H1 (cell line): ENCODE measurements around the gene LSM7. TPM values are rescaled to one million over a fixed set of nuclear protein-coding genes. Genes with fewer than 3 reads are reported as not detected.

Experiments
- CHD1 ChIP-seq: IDR thresholded peaks from 2 replicates; pipeline ENCODE4 v1.6.1; 2012; ENCODE audit warnings: low read depth, low read length, improper control_type of control experiment
- CHD2 ChIP-seq: IDR thresholded peaks from 2 replicates; pipeline ENCODE4 v1.6.1; 2012; ENCODE audit warnings: low read length, improper control_type of control experiment
- CHD7 ChIP-seq: fragments of 300-600 bp; sonication (generic); IDR thresholded peaks from 2 replicates; pipeline ENCODE4 v1.7.1; 2012; ENCODE audit warnings: low read length, moderate library complexity, mild to moderate bottlenecking, inconsistent platforms; ENCODE audit not compliant: insufficient replicate concordance
- E2F6 ChIP-seq: IDR thresholded peaks from 2 replicates; pipeline ENCODE4 v1.6.1; 2012; ENCODE audit warnings: inconsistent platforms
- HDAC6 ChIP-seq: IDR thresholded peaks from one replicate; pipeline ENCODE4 v1.7.1; 2012; ENCODE audit warnings: low read depth, mild to moderate bottlenecking, inconsistent platforms, low read length, moderate library complexity
- JUND ChIP-seq: IDR thresholded peaks from 2 replicates; pipeline ENCODE4 v1.6.1; 2011; ENCODE audit warnings: mild to moderate bottlenecking, improper control_type of control experiment, low read length
- KDM4A ChIP-seq: IDR thresholded peaks from one replicate; pipeline ENCODE4 v1.7.1; 2012; ENCODE audit warnings: low read depth, mild to moderate bottlenecking, moderate library complexity, low read length, inconsistent platforms; ENCODE audit not compliant: severe bottlenecking
- NANOG ChIP-seq: IDR thresholded peaks from 2 replicates; pipeline ENCODE4 v1.6.1; 2011; ENCODE audit warnings: low read length, low read depth, mild to moderate bottlenecking, inconsistent platforms; ENCODE audit not compliant: insufficient read depth, poor library complexity, severe bottlenecking
- RAD21 ChIP-seq, 2 experiments: IDR thresholded peaks in 1 of 2; conservative IDR thresholded peaks in 1 of 2; 2 replicates each; pipeline ENCODE4 v1.6.1; 2011; ENCODE audit warnings: low read depth in 2 of 2, low read length in 2 of 2, improper control_type of control experiment in 1 of 2, inconsistent platforms in 1 of 2, mild to moderate bottlenecking in 1 of 2, moderate library complexity in 1 of 2
- SIN3A ChIP-seq, 2 experiments: IDR thresholded peaks in 1 of 2; conservative IDR thresholded peaks in 1 of 2; 2 replicates each; pipeline ENCODE4 v1.6.1; 2011 to 2012; ENCODE audit warnings: low read length in 2 of 2, improper control_type of control experiment in 1 of 2, low read depth in 1 of 2, mild to moderate bottlenecking in 1 of 2
- TAF1 ChIP-seq: IDR thresholded peaks from 2 replicates; pipeline ENCODE4 v1.6.1; 2011; ENCODE audit warnings: mild to moderate bottlenecking, low read depth, low read length
- polyA plus RNA-seq, 7 experiments: library from polyadenylated mRNA; depleted of rRNA in 3 of 7; stranded (reverse) in 5 of 7; unstranded in 2 of 7; fragments of >200 nt in 5 of 7; fragments of 200-250 nt in 2 of 7; gene quantifications; 1 replicate in 5 of 7; 2 replicates in 1 of 7; 4 replicates in 1 of 7; pipeline versions ENCODE4 v1.2.1 to v1.2.3, GENCODE V29; 2011 to 2013; ENCODE audit warnings: missing spikeins in 2 of 7, mixed read lengths in 2 of 7
- total RNA-seq: library from RNA; stranded (reverse); fragmentation: NEBNext Ultra II Directional; extraction: Animal tissue kit (Norgen Biotek cat#: 25700); gene quantifications from 2 replicates; pipeline ENCODE4 v1.2.1, GENCODE V29; 2021

LSM7 gene
- total and polyA plus RNA-seq, 2 of the 8 experiments (the other 6 are each of a cell fraction or from before 2014, with no cell fraction given): 228 to 1,335 TPM

GRCh38 chr19:2329501-2329916, 1.1 kb upstream of the LSM7 start (continued):
- no peak for TF ChIP-seq E2F6
- no peak for TF ChIP-seq KDM4A
- no peak for TF ChIP-seq CHD7
- TF ChIP-seq HDAC6: no peak
- TF ChIP-seq JUND: no peak
- no peak for TF ChIP-seq TAF1
- TF ChIP-seq NANOG: no peak
- no peak for TF ChIP-seq CHD2
- no peak for TF ChIP-seq CHD1
- no peak for TF ChIP-seq SIN3A (conservative IDR thresholded peaks at IDR 0.05 in 1 of 2, IDR thresholded peaks at IDR 0.05 in 1 of 2; ENCODE audit: low read depth in 1 of 2, low read length in 2 of 2)
- no peak for TF ChIP-seq RAD21 (IDR thresholded peaks at IDR 0.05 in 1 of 2, conservative IDR thresholded peaks at IDR 0.05 in 1 of 2; ENCODE audit: low read depth in 2 of 2, low read length in 2 of 2)
